ENCODE data around the gene MAP3K8.
"Not testable (repeated sequence)": the region's sequence is repeated elsewhere in the genome, so short reads cannot be mapped to it uniquely, and the experiment has no call there.

MAP3K8 gene

DNA sequence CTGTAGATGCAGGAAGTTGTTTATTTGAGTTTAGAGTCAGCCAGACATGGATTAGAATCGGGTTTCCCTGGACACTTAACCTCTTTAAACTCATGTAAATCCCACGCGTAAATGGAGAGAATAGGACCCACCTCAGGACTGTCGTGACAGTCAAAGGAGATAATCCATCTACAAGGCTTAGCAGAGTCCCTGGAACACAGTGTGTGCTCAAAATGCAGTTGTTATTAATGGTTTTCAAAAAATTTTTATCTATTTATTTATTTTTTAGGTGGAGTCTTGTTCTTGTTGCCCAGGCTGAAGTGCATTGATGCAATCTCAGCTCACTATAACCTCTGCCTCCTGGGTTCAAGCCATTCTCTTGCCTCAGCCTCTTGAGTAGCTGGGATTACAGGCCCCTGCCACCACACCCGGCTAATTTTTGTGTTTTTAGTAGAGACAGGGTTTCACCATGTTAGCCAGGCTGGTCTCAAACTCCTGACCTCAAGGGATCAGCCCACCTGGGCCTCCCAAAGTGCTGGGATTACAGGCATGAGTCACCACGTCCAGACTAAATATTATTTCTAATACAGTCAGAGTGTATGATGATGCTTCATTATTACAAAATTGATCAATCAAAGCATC is 10.2 kb upstream of the MAP3K8 start:
- not testable (repeated sequence) for DNase-seq

DNA sequence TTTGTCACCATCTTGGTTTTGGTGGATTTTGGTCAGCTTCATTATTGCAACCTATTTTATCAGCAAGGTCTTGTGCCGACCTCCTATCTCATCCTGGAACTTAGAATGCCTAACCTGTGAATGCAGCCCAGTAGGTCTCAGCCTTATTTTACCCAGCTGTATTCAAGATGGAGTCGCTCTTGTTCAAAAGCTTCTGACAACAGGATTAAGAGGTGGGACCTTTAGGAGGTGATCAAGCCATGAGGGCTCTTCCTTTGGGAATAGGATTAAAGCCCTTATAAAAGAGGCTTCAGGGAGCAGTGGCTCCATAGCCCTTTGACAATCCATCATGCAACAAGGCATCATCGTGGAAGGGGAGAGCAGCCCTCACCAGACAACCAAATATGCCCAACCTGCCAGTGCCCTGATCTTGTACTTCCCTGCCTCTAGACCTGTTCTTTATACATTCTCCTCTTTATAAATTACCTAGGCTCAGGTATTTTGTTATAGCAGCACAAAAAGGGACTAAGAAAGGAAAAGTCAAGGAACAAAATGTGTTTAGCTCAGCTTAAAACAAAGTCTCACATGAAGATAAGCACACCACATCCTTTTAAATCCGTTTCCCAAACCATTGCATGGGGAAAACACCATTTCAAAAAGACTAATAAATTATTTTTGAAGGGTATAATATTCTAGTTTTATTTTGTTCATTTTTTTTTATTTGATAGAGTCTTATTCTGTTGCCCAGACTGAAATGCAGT is 8.5 kb upstream of the MAP3K8 start:
- no peak for DNase-seq

- DNase-seq: no peak
Observed at GRCh38 chr10:30430544-30431298, 3.3 kb upstream of the MAP3K8 start.

GRCh38 chr10:30431435-30431911 is 2.5 kb upstream of the MAP3K8 start:
- no peak for DNase-seq

DNA sequence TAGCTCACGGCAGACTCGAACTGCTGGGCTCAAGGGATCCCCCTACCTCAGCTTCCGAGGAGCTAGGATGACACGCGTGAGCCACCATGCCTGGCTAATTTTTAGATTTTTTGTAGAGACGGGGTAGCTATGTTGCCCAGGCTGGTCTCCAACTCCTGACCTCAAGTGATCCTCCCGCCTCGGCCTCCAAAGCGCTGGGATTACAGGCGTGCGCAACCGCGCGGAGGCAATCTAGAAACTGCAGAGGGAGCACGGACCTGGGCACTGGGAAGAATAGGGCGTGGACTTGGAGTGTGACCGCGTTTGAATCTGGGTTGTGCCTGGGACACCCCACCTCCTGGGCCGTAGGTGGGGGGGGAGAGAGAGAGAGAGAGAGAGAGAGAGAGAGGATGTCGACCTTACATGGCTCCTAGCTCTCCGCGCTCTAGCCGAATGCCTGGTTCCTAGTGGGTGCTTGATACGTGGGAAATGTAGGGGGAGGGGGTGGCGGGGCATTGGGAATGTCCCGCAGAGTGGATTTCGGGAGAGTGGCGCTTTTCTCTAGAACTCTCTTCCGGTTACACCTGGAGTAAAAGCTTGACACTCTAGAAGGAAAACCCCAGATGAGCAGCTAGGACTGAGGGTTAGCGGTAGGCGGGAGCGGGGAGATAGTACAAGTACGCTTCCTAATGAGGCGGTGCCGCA is 1.2 kb upstream of the MAP3K8 start:
- DNase-seq: peak; percentile 39

GRCh38 chr10:30433306-30433729 is 666 bp upstream of the MAP3K8 start:
- DNase-seq: no peak

DNA sequence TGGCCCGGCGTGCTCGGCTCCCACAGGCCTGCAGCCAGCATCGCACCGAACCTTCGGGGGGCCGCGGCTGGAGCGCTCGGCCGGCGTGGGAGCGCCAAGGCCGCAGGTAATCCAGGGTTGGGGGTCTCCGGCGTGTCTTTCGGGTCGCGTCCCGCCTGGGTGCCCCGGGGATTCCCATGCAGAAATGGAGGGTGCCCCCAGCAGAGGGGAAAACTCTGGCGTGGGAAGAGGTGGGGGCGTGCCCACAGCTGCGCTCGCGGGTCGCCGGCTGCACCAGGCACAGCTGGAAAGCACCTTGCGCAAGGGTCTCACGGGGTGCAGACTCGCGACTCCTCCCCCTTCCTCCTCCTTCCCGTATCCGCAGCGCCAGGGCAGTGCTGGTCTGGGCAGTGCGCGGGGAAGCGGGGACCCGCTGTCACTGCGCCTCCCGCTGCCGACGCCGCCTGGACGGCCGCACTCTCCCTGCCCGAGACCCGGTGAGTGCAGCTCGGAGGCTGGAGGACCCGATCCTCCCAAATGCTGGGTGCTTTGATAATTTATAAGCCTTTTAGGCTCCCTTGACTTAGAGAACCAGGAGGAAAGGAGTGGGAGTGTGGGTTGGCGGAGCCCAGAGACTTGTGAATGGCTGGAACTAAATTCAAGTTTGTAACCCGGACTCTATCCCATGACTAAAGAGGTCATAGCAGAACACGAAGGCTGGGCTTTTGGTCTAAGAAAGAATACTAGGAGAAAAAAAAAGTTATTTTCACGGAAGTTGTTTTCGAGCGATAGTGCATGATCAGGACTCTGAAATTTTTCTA is 489 bp downstream of the MAP3K8 start:
- DNase-seq: peak; percentile 58

GRCh38 chr10:30435073-30435422 is 1.1 kb downstream of the MAP3K8 start:
- no peak for DNase-seq

GRCh38 chr10:30435499-30436167 is 1.6 kb downstream of the MAP3K8 start:
- not testable (repeated sequence) for DNase-seq

DNA sequence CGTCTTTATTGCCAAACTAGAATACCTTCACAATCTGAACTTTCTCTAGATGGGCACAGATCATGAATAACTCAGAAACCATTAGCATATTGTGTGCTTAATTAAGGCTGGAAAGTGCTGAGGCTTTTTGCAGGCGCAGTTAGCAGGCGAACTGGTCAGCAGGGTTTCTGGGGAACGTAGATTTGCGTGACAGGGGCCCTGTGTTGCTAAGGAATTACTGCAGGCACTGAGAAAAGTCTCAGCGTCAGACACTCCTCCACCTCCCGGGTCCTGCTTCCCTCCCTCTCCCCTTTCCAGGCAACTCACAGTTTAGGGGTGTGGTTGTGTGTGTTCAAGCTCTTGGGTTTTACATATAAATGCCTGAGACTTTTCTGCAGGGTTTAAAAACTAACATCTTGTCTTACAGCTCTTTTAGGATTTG is 2.2 kb downstream of the MAP3K8 start:
- DNase-seq: no peak

DNA sequence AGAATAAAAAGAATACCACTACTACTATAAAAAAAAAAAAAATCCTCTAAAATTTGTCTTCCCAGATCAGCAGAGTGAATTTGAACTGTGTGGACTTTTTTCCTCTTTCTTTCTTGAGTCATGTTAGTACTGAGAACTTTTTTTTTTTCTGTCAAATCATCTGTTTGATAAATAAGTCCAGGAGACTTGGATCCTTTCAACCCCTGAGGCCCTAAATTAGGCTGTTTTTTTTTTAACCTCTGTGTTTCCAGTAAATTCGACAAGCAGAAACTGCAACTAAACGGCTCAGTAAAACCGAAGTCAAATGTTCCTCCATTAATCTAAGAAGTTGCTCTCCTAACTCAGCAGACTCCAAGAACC is 2.7 kb downstream of the MAP3K8 start:
- DNase-seq: no peak

GRCh38 chr10:30437031-30437841 is 3.3 kb downstream of the MAP3K8 start:
- DNase-seq: peak; percentile 77

DNA sequence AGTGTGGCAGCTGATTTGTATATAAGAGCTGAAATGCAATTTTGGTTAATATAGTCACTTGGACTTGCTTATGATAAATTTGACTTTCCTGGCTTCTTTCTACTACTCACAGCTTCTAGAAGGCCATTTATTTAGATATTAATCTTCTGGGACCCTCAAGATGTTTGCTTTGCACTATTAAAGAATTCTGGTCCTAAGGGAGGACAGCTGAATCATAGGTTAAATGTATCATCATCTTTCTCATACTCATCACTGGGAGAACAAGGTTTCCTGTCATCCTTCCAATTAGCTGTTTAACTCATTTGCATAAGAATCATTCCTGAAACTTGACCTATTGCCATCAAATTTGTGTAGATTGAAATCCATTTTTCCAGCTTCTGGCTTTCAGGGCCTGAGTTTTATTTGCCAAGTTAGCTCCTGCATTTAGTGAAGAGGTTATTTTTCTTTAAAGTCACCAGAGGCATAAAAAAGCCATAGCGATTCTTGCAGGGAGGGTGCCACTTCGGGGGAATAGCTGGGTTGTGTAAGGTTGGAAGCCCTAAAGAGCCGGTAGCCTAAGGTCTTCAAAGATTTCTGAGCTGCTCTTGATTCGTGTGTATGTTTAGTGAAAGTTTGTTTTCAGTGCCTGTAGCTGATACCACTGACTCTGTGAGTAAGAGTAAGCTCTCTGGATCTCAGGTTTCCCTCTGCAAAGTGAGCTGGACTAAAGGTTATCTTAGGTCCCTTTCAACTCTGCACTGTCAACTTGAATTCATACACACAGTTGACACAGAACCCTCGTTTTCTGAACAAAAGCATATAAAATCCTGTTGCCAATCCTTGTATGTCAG is 4.3 kb downstream of the MAP3K8 start:
- no peak for DNase-seq

- no peak for DNase-seq
Observed at GRCh38 chr10:30439931-30440330, 5.9 kb downstream of the MAP3K8 start.

DNA sequence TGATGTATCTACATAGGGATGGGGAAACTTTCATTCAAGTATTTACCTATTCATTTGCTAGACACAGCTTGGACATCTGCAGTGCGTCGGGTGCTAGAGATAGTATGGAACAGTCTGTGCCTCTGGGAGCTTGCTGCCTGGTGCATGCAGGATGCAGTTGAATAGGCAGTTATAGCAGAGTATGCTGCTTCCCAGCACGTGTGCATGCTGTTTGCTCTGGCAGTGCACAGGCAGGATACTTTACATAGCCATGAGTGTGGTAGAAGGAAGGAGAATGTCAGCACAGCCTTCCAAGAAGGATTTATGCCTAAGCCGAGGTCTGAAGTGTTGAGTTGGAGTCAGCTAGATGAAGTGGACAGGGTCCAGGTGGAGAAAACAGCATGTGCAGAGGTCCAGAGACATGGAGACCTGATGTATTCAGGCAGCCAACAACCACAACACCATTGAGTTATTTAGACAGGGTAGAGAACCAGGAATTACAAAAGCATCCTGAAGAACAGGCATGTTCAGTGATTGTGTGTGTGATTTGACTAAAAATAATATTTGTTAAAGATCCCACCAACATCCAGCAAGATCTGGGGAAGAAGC is 8.1 kb downstream of the MAP3K8 start:
- no peak for DNase-seq

DNA sequence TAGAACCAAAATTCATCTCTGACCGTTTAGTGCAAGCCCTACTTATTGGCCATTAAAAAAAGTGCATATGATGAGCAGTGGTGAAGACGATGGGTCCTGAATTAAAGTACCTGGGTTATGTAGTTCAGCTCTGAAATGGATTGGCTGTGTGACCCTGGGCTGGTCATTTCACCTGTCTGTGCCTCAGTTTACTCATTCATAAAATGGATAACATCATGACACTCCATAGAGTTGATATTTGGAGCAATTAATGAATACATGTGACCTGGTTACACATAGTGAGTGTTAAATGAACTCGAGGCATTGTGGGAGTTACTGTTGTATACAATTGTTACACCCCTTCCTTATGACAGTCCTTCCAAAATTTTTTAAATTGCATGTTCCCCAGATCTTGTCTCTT is 9.1 kb downstream of the MAP3K8 start:
- no peak for DNase-seq

GRCh38 chr10:30445711-30446110 is 11.7 kb downstream of the MAP3K8 start:
- DNase-seq: no peak

DNA sequence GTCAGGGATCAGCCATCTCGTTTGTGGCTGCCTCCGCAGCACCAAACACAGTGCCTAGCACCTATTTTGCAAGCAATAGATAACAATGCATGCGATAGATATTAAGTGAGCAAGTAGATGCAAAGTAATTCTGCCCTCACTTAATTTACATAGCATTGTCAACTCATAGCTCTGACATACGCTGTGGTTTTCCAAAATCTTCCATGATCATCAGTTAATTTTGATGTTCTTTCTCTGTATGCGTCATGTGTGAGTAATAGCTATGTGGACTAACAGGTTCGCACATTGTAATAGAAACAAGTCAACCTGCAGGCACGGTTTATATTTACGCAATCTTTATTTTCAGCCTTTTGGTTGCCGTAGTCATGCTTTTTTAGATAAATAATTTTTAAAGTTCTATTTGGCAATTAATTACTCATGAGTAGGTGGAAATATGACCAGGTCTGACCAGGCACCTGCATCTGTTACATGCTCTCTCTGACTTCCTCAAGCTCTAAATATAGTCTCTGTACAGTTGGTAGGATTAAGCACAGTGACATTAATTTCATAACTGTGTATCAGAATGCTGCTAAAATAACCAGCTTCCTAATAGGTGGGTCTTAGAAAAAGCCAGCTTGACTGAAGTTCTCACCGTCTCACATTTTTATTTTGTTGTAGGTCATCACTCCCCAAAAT is 13.3 kb downstream of the MAP3K8 start:
- no peak for DNase-seq

DNA sequence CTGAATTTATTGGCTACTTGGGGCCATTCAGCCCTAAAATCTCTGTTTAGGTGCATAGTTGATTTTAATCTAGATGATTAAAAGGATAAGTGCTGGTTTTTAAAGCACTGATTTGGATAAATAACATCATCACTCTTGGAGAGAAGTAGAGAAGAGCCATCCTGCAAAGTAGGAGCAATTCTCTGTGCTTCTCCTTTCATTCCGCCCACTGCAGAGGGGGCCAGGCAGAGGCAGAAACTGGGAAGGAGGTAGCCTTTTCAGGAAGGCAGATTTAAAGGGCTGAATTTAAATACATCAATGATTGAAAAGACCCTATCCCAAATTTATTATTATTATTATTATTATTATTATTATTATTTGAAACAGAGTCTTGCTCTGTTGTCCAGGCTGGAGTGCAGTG is 14.1 kb downstream of the MAP3K8 start:
- DNase-seq: no peak

Data from CD4-positive, alpha-beta T cell treated with Interleukin-4 for 4 hours (primary cell).